Activated T-cell treated with anti-CD3 and anti-CD28 coated beads for 24 hours (primary cell): Measurements from ENCODE around the gene STEAP1B.
"Not testable (repeated sequence)": the region's sequence is repeated elsewhere in the genome, so short reads cannot be mapped to it uniquely, and the experiment has no call there.

ENCODE experiments used
- DNase-seq: peaks from one replicate; pipeline ENCODE4 v3.0.0-alpha.2; 2020; ENCODE audit warnings: low read depth

STEAP1B gene

DNA sequence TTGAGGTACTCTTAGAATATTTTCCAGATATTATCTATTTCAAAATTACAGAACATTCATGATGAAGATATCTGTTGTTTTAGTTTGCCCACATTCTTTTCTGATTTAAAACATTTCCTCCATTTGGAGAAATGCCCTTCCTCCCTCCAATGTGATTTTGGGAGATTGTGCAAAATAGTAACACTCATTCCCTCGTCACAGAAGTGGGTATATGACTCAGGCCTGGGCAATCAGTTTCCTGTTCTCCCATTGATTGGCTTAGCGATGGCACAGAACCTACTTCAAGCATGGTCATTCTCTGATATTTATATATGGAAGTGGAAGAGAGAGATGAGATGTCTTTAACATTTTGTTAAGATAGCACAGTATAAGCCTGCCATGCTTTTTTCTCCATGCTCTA is 3.1 kb downstream of the STEAP1B start:
- not testable (repeated sequence) for DNase-seq

DNA sequence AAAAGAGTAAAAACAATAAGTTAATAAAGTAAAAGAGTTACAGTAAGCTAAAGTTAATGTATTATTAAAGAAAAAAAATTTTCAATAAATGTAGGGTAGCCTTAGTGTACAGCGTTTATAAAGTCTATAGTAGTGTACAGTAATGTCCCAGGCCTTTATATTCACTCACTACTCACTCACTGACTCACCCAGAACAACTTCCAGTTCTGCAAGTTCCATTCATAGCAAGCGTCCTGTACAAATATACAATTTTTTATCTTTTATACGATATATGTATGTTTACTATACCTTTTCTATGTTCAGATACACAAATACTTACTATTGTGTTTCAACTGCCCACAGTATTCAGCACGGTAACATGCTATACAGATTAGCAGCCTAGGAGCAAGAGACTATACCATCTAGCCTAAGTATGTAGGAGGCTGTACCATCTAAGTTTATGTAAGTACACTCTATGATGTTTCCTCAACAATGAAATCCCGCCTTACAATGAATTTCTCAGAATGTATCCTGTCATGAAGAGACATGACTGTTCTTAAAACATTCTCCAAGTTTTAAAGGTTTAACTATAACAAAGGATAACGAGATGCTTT is 3.6 kb downstream of the STEAP1B start:
- not testable (repeated sequence) for DNase-seq

DNA sequence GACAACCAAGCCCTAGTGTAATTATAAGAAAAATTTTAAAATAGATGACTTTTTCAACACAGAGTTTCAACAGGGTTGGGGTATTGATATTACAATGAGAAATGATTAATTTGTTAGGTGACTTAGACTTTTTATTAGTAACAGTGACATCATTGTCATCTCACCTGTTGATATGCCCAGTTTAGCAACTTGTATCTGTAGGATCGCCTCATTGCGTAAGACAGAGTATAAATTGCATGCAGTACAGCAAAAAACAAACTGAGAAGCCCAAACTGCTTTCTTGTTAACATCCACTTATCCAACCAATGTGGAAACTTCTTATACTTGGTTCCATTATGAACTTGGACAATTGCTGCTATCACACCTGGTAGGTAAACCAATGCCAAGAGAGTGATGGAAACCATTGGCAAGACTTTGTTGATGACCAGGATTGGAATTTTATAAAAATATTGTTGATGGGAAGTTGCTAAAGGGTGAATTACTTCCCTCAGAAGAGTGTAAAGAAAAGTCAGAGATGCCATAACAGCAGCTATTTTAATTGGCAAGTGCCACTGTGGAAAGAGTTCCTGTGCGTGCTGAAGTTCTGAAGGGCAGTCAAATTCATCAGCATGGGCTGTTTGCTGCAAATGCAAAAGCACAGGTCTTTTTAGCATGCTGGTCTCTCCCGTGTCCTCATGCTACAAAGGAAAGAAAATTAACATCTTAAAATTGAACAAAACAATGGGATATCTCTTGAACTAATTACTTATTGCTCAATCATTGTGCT is 6.6 kb downstream of the STEAP1B start:
- DNase-seq, result not testable (repeated sequence)

DNA sequence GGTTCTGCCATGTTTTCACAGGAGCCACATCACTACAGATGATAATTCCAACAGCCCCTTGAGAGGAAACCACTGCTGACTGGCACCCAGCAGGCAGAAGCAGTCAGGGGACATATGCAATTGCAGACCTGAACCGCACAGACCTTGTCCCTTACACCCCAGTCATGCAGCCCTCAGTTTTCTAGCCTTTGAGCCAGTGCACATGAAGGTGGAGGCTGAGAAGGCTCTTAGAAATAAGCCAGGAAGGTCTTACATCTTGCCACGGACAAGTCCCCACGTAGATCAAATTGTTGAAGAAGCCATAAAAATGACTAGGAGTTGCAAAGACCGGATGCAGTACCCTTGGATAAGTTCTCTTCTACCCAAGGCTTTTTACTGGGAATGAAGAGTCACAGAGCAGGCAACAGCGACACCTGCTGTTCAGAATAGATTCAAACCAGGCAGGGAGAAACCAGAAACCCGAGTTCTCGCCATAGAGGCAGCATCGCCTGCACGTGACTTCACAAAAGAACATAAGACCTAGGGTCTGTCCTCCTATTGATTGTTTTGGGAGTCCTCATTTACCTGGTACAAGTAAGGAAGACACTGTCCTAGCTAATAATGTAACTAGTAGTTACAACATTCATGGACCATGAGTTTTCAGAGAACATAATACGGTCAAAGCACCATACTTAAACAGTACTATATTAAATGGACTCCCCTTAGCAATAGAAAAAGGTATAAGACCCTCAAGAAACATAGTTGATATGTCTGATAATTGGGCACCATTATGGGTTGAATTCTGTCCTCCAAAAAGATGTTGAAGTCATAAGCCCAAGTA is 11.1 kb downstream of the STEAP1B start:
- peak; percentile 55 for DNase-seq

DNA sequence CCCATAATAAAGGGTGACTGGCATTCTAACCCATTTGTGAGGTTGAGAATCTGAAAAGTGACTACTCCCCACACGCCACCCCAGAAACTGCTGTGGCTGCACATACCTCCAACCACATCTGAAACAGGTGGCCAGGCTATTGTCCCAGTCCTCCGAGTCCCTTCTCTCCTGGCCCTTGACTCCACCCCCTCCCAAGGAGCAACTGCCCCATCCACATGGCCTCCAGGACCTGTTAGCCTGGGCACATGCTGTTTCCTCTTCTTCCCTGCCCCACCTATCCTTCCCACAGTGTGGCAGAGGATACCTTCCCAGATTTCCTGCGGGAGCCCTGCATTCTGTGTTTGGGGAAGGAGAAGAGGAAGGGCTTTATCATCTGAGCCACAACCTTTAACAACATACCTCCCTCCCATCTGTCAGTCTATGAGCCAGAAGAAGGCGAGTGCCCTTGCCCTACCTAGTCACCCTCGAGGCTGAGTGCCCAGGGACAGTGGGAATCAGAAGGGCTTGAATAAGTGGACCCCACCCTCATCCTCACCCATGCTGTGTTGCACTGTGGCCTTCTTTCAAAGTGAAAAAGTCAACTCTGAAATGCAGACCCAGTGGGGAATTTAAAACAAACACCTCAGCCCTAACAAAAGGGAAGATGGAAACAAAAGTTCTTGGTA is 11.9 kb downstream of the STEAP1B start:
- no peak for DNase-seq

DNA sequence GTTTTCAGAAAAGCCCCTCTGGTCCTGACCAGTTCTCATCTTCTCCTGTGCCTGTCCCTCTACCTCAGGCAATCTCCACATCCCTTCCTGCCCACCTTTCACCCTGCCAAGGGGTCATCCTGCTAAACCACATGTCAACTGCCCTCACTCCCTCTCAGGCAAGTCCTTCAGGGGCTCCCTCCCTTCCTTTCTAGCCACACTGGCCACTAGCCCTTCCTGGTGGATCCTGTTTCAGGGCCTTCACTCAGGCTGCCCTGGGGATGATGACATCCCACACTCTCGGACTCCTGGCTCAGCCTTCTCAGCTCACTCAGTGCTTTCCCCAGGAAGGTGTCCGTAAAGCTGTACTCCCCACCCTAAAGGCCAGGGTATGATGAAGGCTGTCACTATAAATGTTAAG is 13.4 kb downstream of the STEAP1B start:
- DNase-seq, result no peak

DNA sequence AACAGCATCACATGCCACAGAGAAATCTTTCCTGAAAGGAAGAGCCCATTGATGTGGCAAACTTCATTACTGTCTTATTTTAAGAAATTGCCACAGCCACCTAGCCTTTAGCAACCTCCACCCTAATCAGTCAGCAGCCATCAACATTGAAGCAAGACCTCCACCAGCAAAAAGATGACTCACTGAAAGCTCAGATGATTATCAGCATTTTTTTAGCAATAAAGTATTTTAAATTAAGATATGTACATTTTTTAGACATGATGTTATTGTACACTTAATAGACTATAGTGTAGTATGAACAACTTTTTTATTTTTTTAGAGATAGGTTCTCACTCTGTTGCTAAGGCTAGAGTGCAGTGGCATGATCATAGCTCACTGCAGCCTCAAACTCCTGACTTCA is 14.8 kb downstream of the STEAP1B start:
- no peak for DNase-seq

DNA sequence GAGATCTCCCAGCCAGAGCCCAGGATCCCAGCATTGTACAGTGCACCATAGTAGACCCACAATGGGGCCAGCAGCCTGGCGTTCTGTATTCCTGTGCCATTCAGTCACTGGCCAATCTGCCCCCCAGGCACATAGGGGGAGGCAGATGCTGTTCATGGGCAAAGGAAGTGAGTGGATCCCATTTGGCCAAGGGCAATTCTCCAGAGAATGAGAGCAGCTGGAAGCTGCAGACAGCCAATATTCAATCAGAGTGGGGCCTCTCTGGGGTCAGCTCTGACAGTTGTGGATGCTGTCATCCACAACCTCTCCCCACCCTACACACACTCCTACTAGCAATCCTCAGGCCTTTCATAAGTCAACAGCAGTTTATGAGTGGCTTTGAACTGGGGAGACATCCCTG is 17.5 kb downstream of the STEAP1B start:
- DNase-seq, result no peak

DNA sequence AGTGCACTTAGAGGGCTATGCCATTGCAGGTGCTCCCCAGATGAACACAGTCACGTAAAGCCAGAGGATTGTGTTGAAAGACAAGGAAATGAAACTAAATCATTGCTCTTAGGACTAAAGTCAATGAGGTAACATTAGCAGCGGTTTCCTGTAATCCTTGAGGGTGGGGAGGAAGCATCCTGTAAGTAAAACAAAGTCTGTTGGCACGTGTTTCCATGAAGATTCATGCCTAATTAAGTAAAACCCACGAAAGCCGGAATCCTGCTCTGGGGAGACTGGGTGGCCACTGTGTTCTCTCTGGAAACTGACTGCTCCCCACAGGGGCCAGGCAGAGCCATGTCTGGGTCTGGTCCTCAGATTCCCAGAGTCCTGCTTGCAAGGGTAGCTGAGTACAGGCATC is 18.3 kb downstream of the STEAP1B start:
- no peak for DNase-seq

DNA sequence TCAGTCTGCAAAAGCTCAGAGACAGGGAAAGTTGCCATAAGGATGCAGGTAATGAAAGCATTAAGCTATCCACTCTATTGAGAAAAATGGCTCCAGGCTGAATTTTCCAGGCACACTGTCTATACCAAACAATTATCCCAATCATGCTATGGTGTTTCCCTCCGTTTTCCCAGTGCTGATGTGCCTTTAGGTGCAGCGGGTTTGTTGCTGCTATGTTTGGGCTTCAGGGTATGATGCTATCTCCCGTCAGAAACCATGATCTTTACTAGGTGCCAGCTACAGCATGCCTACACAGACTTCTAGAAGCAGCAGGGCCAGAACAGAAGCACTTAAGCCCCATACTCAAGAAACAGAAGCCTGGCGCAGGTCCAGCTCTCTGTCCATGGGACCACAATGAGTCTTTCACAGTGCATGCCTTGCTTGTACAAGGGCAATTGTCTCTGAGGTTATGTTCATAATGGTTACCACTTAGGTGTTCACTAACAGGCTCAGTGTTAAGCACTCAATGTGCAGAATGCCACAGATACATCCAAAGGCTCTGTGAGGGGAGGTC is 19.4 kb downstream of the STEAP1B start:
- no peak for DNase-seq

DNA sequence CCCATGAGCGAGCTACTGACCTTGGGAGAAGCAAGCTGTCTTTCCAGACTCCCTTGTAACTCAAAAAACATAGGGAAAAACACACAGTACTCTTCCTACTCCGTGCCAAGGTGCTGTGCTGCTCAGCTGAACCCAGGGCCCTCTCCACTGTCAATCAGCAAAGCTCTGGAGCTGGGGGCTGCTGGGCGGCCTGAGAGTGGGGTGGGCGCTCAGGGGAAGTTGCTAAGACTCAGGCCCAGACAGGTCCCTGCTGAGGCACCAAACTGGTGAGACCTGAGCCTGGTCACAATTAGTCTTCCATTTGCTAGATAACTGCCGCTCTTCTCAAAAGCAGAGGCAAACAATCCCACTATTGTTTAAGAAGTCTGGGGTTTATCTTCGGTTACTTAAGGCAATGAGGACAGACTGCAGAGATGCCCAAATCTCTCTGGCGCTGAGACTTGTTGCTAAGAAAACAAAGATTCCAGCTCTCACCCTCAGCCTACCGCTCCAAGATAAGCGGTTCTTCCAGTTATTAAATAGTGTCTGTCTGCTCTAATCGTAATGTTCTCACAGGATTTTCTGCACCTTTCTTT is 22.0 kb downstream of the STEAP1B start:
- no peak for DNase-seq

DNA sequence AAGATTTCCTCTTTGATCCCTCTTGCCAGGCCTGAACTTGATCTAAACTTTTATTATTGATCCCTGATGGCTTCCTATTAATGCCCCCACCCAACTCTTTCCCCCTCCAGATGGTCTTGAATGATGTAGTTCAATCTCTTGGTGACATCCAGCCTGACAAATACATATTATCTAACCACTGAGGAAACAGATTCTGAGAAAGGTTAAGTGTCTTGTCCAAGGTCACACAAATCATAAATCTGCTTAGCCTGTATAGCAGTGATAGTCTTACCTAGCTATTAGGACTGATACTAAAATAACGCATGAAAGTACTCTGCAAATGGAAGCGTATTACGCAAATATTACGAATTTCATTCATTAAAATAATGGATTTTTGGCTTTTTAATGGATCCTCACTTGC is 22.7 kb downstream of the STEAP1B start:
- no peak for DNase-seq

DNA sequence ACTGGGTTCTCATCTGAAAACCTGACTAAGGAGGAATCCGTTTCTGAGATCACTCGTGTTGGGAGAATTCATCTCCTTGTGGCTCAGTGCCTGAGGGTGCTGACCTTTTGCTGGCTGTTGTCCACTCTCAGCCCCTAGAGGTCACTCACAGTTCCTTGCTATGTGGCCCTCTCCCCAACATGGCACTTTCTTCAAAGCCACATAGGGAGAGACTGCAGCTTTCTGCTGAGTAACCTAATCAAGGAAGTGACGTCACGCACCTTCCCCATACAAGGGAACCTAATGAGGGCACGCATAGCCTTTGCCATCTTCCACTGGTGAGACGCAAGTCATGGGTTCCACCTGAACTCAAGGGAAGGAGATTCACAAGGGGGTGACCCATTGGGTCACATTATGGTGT is 23.2 kb downstream of the STEAP1B start:
- DNase-seq, result no peak

DNA sequence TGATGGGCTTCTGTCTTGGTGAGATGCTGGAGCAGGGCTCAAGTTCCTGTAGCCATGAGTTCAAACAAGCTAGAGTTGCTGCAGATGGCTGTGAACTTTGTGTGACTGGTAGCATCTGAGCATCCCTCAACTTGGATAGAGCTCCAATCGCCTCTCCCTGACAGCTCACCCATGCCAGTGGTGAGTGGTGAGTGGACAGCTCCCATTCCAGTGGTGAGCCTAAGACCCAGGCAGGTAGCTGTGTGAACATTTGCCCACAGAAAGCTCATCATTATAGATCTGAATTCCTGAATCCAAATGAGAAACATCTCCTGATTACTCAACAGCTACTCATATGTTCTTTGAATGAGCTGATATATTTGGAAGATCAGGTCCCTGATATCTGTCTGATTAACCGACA is 25.3 kb downstream of the STEAP1B start:
- no peak for DNase-seq

DNA sequence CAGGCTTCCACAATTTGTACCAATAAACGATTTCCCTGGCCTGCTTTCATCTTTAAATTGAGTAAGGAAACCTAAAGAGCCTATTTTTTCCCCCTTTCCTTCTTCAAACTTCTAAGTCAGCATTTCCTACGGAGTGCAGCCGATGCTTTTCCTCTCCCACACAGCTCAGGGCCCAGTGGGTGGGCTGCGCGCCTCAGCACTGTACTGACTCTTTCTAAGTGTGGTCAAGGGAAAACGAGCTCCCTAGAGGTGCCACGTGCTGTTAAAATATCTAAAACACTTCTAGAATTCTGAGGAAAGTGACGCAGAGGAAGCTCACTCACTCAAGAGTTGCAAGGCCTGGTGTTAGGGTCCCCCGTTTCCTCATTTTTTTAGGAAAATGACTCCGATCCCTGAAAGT is 29.0 kb downstream of the STEAP1B start:
- no peak for DNase-seq

DNA sequence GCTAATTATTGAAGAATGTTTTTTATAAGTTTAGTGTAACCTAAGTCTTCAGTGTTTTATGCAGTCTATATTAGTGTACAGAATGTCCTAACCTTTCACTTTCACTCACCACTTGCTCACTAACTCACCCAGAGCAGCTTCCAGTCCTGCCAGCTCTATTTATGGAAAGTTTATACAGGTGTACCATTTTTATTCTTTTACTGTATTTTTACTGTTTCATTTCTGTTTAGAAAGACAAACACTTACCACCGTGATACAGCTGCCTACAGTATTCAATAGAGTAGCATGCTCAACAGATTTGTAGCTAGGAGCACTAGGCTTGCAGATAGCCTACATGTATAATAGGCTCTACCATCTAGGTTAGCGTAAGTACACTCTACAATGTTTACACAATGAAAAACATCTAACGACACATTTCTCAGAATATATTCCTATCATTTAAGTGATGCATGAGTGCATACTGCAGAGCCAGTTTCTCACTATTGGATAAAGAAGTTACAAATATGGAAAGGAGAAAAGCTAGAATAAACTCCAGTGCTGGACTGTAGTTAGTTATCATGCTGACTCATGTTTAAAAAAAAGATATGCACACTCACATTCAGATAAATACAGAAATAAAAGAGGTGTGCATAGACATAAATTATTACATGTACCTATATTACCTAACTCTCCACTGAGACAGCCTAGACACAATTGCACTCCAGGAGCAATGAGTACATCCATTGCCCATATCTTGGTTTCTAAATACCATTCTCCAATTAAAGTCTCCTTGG is 30.4 kb downstream of the STEAP1B start:
- DNase-seq, result no peak

DNA sequence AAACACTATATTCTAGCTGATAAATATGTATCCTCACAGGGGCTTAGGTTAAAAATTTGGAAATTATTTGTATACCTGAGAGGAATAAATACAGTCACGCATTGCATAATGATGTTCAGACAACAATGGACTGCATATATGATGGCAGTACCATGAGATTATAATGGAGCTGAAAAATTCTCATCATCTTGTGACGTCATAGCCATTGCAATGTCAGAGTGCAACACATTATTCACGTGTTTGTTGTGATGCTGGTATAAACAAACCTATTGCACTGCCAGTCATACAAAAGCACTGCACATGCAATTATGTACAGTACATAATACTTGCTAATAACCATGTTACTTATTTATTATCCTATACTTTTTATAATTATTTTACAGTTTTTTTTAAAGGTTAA is 31.4 kb downstream of the STEAP1B start:
- DNase-seq, result no peak

DNA sequence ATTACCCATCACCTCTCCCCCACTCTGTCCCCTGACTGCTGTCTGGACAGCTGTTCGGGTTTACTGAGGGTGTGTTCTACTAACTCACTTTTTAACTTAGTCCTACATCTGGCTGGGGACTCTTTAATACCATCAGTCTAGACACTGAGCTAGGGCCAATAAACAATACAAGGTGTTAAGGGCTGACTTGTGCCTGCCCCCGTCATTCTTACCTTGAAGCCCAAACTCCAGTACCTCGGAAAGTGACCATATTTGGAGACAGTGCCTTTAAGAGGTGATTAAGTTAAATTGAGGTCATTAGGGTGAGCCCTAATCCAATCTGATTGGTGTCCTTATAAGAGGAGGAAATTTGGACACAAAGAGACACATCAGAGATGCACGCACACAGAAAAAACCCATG is 35.7 kb downstream of the STEAP1B start:
- no peak for DNase-seq

DNA sequence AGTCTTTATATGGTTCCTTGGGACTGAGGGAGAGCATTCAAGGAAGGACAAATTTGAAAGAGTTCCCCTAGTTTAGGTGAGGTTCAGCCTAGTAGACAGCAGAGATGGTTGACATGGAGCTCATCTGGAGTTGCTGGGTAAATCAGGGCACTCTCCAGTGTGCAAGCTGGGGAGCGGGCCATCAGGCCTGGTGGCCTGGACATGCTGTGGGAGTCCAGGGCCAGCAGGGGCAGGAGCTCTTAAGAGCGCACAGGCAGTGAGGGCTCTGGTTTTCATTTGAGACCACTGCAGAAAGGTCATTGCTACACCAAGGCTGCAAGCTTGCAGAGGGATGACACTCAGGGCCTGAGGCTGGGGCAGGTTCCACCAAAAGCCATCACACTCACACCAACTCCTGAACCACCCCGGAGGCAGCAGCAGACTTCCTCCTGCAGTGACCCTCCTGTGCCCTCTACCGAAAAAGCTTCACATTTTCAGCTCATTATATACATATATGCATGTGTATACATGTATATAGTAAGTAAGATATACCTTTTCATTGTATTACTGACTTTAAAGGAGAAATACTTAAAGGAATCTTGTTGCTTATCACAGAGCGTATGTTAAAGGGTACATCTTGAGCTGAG is 39.5 kb downstream of the STEAP1B start:
- DNase-seq, result no peak

DNA sequence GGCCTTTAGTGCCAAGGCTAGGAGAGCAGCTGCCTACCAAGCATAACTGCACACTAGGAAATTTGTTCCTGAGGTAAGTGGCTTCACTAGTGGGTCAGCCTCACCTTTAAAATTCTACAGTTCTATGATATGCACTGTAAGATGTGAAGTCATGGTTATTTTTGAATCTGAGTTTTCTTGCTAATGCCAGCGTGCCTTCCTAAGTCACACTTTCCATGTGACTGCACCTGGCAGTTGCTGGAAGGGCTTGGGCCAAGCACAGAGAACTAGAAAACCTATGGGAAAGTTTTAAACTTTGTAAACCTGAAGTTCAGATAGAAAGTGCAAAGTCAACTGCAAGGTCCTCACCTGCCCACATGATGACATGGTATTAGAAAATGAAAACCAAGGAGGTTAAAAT is 42.5 kb downstream of the STEAP1B start:
- no peak for DNase-seq

DNA sequence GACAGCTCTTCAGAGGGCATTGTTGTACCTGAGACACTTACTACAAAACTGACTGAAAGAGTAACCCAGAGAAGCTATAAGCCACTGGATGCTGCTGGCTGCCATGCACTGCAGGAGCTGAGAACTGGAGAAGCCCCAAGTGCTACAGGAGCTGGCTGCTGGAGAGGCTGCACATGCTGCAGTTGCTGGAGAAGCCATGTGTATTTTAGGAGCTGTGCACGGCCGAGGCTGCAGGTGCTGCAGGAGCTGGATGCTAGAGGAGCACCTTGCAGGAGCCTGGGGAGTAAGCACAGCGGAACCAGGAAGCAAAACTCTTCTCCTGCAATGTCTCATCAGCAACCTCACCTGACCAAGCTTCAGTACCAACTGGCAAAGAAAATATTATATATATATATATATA is 45.5 kb downstream of the STEAP1B start:
- no peak for DNase-seq
